Measurements from ENCODE around the gene CNGB1. TPM values are rescaled to one million over a fixed set of nuclear protein-coding genes. Genes with fewer than 3 reads are reported as not detected.

Gene CNGB1
- total and polyA plus RNA-seq, 2 of the 13 experiments (the other 11 are each of a cell fraction or from before 2014, with no cell fraction given): 0.02 to 0.15 TPM

- TF ChIP-seq RAD51 (IDR thresholded peaks at IDR 0.05; ENCODE audit: borderline replicate concordance) (no peak), HDAC2 (CRISPR knock-in tag; IDR thresholded peaks at IDR 0.05) (no peak), ZNF816 (CRISPR knock-in tag; IDR thresholded peaks at IDR 0.05; ENCODE audit: borderline replicate concordance) (no peak), KAT2B (IDR thresholded peaks at IDR 0.05; ENCODE audit: borderline replicate concordance, low read depth, low read length) (no peak), CHCHD3 (CRISPR knock-in tag; IDR thresholded peaks at IDR 0.05) (no peak), ARNT (IDR thresholded peaks at IDR 0.05) (no peak), ZNF75D (CRISPR knock-in tag; IDR thresholded peaks at IDR 0.05; ENCODE audit: borderline replicate concordance) (no peak), HES4 (CRISPR knock-in tag; IDR thresholded peaks at IDR 0.05; ENCODE audit: borderline replicate concordance) (no peak), ZNF770 (CRISPR knock-in tag; IDR thresholded peaks at IDR 0.05) (peak; percentile 87), ZFP91 (CRISPR knock-in tag; IDR thresholded peaks at IDR 0.05; ENCODE audit: borderline replicate concordance) (0 out of 2 replicates have a peak, but pooled peaks have one; percentile 31), ZNF484 (CRISPR knock-in tag; IDR thresholded peaks at IDR 0.05; ENCODE audit: borderline replicate concordance, low read depth) (no peak), ZNF546 (CRISPR knock-in tag; conservative IDR thresholded peaks at IDR 0.05) (no peak)
- Histone ChIP-seq H3K4me3 (replicated peaks in 1 of 3; ENCODE audit: insufficient read depth in 1 of 3, low read depth in 2 of 3, low read length in 3 of 3) (no peak overlapping the region), H3K36me3 (replicated peaks in 1 of 2; ENCODE audit: control insufficient read depth in 1 of 2, insufficient read depth in 2 of 2, low read length in 2 of 2) (no peaks in the 10 kb centered on the region), H3K27me3 (ENCODE audit: control insufficient read depth in 1 of 2, insufficient read depth in 2 of 2, low read length in 2 of 2) (peaks cover 3 to 13% of the 10 kb centered on the region in 2 experiments; a peak in 4 of 5 replicates), H3K27ac (ENCODE audit: extremely low read length, insufficient read depth, low read length) (no peak overlapping the region), H3K4me2 (ENCODE audit: low read depth, low read length) (no peak overlapping the region), H3K79me2 (ENCODE audit: insufficient read depth, low read length) (no peaks in the 10 kb centered on the region), H3K4me1 (ENCODE audit: insufficient read depth, low read length) (peaks cover 93% of the 10 kb centered on the region), H4K20me1 (ENCODE audit: insufficient read depth, low read length) (no peaks in the 10 kb centered on the region), H3K9ac (ENCODE audit: insufficient read depth, low read depth, low read length) (no peak overlapping the region), H2AFZ (ENCODE audit: low read length) (no peak overlapping the region), H3K9me3 (ENCODE audit: low read length) (no peaks in the 10 kb centered on the region)
- no peak for ATAC-seq
- in situ Hi-C loops (cut with HindIII; ENCODE audit: extremely low pct_ligation_motif_present, low pct_unique_long_range_greater_than_20kb) (loop anchor here (5.0 kb wide), 1 partner anchor 105 kb away; the partner anchor contains the start of genes USB1 and ZNF319), intact Hi-C loops (cut with micrococcal nuclease; ENCODE audit: unreplicated experiment) (no loop called here)
- no TSS peak for BruUV-seq (replicated peaks)
- POLR2A ChIA-PET: no interaction called here
- no peak for DNase-seq (ENCODE audit: low spot score)
- CTCF ChIA-PET (ENCODE audit: low intra/inter-chr PET ratio, low total read pairs): no interaction called here
- FAIRE-seq: no peak
- WGBS (ENCODE audit: low lambda C conversion rate): 97% methylated on average over 18 of the region's 18 CpGs
Observed at GRCh38 chr16:57897053-57897784, 73.7 kb downstream of the CNGB1 start.

Data from HepG2 (cell line).